Inferior parietal cortex (tissue), 1 donor: ENCODE data around the gene CLCA4.
"Not testable (repeated sequence)": the region's sequence is repeated elsewhere in the genome, so short reads cannot be mapped to it uniquely, and the experiment has no call there.

Source experiments
- DNase-seq: peaks from one replicate; pipeline ENCODE4 v3.0.0-alpha.2; 2016; ENCODE audit errors: extremely low spot score

CLCA4 gene, protein sequence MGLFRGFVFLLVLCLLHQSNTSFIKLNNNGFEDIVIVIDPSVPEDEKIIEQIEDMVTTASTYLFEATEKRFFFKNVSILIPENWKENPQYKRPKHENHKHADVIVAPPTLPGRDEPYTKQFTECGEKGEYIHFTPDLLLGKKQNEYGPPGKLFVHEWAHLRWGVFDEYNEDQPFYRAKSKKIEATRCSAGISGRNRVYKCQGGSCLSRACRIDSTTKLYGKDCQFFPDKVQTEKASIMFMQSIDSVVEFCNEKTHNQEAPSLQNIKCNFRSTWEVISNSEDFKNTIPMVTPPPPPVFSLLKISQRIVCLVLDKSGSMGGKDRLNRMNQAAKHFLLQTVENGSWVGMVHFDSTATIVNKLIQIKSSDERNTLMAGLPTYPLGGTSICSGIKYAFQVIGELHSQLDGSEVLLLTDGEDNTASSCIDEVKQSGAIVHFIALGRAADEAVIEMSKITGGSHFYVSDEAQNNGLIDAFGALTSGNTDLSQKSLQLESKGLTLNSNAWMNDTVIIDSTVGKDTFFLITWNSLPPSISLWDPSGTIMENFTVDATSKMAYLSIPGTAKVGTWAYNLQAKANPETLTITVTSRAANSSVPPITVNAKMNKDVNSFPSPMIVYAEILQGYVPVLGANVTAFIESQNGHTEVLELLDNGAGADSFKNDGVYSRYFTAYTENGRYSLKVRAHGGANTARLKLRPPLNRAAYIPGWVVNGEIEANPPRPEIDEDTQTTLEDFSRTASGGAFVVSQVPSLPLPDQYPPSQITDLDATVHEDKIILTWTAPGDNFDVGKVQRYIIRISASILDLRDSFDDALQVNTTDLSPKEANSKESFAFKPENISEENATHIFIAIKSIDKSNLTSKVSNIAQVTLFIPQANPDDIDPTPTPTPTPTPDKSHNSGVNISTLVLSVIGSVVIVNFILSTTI

DNA sequence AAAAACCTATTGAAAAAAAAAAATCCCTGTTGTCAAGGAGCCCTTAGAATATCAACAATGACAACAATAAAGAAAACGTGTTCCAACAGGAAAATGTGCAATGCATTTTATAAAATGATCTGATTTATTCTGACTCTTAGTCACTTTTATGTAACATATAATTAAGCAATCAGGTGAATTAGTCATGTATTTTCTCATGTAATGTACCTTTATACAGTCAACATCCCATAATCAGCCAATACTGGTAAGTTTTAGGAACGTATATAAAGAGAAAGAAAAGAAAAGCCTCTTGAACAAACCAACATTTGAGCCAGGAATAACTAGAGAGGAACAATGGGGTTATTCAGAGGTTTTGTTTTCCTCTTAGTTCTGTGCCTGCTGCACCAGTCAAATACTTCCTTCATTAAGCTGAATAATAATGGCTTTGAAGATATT is at the start of gene CLCA4:
Gene CLCA4 (plus strand): TSS at position 292 of the 435 bp plus-strand sequence. CDS start 42 bp downstream, at position 334.
- peak; percentile 79 for DNase-seq

DNA sequence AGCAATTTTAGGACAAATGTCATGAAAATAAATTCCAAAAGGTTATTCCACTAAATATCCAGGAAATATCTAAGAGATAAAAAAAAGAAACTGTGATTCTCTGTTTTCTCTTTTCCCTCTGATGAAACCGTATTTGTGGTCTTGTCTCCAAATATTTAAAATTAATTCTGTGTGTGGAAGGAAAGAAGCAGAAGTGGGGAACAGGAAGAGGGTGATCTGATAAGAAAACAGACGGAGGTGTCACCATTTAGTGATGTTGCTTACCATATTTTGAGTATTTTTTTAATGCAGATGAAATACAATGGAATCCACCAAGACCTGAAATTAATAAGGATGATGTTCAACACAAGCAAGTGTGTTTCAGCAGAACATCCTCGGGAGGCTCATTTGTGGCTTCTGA is 48.6 kb upstream of the CLCA4 start:
- no peak for DNase-seq

DNA sequence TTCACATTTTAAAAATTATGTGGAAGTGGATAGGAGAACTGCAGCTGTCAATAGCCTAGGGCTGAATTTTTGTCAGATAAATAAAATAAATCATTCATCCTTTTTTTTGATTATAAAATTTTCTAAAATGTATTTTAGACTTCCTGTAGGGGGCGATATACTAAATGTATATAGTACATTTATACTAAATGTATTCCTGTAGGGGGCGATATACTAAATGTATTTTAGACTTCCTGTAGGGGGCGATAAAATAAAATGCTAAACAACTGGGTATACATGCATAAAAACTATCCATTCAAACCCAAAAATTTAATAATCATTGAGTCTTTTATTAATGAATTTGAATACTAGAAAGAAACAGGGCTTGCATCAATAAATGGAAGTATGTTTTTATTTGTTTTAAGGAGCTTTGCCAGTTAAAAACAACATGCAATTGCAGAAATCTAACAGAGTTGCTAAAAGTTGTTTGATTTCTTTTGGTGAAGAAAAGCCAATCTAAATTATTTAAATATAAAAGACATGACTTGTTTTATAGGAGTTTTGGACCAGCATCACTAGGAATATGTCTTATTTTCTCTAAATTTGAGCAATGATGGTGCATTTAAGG is 46.8 kb upstream of the CLCA4 start:
- no peak for DNase-seq

DNA sequence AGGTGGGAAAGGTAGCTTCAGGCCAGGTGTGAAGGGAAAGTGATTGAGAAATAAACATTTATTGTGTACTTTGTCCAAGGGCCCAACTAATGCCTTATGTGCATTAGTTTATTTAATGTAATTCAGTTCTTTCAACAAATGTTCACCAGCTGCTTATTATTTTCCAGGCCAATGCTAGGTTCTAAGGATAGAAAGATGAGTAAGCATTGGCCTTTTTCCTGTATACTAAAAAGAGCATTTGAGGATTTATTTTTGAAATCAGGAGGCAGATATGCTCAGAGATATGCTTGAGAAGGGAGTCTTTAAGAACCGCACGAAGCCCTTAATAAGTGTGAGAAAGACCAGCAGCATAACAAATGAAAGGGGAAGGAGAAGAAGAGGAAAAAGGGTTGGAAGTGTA is 46.2 kb upstream of the CLCA4 start:
- DNase-seq = peak; percentile 34

DNA sequence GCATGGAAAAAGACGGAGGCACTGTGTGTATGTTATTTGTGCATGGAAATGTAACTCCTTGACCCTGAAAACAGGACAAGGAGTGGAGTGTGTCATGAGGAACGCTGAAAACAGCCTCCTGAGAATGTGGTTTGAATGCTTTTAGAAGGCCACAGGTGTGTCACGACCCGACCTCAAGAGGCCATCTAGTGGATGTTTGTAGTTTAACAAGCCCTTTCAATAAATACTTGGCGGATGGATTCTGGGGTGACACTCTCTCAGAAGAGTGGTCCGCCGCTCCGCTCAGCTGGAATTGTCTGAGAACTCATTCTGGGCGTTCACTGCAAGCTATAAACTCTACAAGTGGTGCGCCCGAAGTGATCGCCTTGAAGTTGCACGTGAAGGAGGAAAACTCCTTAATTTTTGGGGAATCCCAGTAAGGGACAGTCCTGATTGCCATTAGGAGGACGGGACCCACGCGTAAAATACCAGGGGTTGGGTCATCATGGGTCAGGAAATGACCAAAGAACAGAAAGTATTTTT is 44.7 kb upstream of the CLCA4 start:
- not testable (repeated sequence) for DNase-seq

DNA sequence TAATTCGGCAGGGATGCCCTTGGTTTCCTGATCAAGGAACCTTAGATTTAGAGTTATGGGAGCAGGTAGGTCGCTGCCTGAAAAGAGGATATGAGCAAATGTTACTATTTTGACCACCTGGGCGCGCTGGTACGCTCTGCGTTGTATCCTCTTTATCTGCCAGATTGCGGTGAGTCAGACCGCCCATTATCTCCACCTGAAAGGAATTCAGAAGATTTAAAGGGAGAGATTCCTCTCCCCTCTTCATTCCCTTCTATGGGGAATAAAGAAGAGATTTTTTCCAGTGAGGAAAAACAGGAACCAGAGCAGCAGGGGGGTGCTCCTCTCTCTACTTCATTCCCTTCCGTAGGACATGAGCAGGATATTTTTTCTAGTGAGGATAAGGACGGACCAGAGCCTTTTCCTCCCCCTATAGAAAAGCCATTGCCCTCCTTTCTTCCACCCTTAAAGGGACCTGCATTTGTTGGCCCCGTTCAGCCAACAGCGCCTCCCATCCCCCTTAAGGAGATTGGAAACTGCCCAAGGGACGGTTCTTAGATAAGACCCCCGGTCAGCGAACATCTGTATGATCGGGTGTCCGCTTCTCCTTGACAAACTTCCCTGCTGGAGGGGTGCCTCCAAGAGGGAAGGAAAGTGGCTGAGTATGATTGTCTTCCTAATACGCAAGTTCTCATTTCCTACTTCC is 44.0 kb upstream of the CLCA4 start:
- DNase-seq = no peak

DNA sequence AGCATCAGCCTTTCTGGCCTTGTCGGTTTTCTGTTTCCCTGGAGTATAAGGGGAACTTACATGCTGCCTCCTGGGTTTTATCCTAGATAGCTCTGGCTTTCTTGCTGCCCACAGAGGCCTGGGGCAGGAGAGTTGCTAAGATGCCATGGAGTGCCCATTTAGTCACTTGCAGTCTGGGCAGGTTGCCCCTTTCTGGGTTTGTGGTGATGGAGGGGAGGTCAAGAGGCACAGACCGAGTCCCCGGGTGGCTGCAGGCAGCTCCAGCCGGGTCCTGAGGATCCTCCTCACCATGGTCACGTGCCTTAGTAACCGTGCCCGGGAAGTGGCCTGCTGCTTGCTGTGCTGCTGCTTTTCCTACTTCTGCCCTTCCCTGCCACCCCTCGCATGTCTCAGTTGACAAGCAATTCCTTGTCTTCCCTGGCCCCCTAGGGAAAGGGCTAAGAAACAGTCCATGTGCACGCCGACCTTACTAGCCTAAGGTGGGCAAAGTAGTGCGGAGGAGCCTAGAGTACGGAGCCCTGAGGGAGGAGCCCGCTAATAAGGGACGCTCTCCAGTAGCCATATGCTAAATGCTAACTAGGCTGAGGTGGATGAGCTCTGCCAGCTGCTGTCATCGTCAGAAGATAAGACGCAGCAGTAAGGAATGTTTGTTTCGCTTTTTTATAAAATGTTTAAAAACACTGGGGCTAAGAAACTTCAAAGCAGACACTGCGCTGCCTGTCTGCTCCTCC is 43.3 kb upstream of the CLCA4 start:
- no peak for DNase-seq

DNA sequence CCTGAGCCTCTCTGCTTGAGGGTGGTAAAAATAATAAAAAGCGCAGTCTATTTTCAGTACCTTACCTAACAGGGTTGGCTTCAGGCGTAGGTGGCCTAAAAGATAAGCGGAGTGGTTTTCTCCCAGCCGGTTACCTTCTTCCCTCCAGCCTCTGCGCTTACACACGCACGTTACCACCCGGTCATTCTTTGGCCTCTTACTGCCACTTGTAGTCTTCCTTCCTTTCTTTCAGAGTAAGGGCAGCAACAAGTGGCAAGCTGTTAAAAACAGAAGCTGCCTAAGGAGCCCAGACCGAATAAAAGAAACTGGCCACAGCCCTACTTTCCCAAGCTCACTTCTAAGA is 42.8 kb upstream of the CLCA4 start:
- DNase-seq = no peak

DNA sequence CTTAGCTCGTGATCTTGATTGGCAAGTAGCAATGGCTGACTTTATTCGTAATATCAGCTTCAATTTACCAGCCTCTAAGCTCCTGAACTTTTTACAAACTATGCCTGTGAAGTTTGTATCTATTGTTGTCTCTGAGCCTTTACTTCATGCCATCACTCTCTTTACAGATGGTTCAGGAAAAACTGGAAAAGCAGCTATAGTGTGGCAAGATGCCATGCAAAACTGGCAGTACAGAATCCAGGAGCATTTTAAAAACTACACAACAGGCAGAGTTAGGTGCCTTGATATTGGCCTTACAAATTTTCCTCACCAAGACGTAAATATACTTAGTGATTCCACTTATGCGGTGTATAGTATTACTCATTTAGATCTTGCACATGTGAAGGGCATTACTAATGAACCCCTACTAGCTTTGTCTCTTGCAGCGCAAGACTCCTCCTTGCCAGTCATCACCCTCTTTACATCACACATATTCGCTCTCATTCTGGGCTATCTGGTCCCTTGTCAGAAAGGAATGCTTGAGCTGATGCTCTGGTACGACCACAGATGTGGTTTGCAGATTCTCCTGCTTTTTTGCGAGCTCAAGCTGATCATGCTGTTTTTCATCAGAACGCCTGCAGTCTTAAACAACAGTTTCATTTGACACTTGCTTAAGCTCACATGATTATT is 41.8 kb upstream of the CLCA4 start:
- DNase-seq = no peak

DNA sequence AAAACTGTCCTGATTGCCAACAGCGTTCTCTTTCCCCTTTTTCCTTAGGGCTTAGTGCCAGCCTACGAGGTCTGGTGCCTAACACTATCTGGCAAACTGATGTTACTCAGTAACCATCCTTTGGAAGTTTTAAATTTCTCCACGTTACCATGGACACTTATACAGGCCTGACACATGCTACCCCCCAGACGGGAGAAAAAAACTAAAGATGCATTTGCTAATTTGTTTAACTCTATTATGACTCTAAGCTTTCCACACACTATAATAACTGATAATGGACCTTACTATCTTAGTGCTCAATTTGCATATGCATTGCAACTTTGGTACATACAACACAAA is 41.3 kb upstream of the CLCA4 start:
- DNase-seq = no peak

DNA sequence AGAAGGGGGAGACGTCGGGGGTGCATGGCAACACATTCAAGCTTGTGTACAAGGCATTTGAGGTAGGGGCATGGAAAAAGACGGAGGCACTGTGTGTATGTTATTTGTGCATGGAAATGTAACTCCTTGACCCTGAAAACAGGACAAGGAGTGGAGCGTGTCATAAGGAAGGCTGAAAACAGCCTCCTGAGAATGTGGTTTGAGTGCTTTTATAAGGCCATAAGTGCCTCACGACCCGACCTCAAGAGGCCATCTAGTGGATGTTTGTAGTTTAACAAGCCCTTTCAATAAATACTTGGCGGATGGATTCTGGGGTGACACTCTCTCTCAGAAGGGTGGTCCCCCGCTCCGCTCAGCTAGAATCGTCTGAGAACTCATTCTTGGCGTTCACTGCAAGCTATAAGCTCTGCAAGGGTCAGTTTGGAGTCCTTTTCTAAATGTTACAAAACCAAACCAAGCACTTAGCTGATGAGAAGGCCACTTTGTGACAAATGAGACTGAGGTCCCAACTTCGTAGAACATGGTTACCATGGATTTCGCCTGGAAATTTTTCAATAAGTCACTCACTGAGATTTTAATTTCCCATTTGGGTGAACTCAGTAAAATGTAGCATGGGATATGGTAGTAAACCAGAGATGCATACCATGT is 38.8 kb upstream of the CLCA4 start:
- no peak for DNase-seq

DNA sequence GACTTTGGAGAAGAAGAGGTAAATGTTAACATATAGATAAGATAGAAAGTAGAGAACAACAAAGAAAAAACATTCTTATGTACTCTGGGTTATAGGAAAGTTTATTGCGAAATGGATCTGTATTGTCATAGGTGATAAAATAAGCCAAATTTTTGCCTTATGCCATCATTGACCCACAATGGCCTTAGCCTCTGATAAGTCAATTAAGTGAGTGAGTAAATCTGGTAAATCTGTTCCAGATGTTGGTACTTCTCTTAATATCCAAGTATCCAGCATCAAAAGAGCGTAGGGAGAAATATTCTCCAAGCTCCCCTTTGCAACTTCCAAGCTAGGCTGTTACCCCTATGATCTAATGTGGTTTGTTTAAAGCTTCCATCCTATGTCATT is 38.3 kb upstream of the CLCA4 start:
- DNase-seq = no peak

DNA sequence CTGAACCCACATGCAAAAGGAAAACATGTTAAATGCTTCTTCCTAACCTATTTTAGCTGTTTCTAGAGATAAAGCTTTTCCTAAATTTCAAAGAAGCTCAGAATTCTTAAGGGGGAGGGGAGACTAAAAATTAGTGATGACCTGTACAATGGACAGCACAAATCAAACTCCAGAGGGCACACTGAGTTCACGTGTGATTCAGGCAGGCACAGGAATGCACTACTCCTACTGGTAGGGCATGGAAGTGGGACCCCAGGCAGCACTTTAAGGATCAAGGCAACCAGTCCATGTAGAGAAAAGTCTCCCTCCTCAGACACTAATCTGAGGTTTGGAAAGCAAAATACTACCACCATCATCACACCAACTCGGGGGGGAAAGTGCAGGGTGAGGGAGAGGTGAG is 31.3 kb upstream of the CLCA4 start:
- peak; percentile 45 for DNase-seq

DNA sequence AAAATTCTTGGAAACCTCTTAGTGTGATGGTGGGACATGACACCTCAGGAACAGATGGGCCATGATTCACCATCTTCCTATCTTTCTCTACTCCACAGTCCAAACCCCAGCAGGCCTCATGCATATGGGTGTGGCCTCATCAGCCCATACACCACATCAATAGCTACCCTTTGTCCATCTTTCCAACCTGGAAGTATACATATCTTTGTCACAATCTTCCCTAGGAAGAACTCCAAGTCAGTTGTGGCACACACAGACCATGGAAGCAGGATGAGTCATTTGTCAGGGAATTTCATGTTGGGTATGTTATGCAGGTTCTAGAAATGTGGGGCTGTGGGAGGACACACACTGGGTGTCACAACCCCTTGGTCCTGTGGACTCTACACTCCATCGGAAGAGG is 30.5 kb upstream of the CLCA4 start:
- no peak for DNase-seq

DNA sequence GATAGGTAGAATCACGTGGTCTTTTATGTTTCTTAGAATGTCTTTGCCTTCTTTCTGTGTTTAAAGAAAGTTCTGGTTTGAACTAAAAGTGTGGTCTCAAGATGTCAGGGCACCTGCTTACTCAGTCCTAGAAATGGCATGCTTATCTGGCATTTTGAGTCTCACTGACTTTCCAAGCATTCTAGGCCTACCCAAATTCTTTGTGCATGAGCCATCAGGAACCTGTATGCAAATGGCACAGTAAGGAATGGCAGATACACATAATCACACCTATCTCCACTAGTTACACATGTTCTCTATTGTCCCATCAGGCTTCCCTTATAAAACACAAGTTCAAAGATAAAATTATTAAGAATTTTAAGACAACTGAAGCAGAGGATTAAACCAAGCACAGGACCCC is 29.5 kb upstream of the CLCA4 start:
- no peak for DNase-seq

DNA sequence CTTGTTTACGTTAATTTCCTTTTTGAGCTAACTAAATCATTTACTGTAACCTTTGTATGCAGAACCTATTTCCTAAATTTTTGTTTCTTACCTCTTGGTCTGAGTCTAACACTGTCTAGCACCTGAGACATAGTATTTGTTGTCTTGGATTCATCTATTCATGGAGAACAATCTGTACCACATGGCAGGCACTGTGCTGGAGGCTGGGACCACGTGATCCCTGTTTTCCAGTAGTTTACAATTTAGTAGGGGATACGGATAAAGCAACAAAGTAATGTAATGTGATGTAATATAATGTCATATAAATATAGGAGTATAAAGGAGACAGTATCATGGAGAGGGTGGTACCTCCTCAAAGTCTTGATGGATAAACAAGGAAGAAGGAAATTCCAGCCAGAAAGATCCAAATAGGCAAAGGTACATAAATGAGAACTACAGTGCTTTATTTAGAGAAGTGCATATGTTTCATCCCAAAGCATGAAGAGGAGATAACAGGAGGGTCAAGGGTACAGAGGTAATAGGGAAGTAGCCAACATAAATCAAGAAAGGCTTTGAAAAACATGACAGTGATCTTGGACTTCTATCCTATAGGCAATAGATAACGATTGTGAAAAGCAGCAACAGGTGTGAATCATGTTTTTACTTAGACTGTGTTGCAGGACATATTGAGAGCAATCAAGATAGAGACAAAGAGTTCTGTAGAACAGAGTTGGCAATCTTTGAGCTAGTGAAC is 25.9 kb upstream of the CLCA4 start:
- DNase-seq = no peak

DNA sequence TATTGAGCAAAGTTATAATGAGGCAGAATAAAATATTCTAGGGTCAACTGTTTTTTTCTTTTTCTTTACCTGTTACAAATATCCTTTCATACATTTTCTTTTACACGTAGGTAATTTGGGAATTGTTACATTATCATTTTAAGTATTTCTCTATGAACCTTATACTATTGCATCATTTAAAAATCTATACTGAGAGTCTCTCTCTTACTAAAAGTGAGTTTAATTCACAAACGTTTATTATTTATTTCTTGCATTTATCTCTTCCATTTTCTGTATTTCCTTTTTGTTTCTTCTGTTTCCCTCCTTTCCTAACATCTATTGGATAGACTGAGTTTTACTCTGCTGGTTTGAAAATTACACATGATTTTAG is 25.4 kb upstream of the CLCA4 start:
- DNase-seq = no peak

DNA sequence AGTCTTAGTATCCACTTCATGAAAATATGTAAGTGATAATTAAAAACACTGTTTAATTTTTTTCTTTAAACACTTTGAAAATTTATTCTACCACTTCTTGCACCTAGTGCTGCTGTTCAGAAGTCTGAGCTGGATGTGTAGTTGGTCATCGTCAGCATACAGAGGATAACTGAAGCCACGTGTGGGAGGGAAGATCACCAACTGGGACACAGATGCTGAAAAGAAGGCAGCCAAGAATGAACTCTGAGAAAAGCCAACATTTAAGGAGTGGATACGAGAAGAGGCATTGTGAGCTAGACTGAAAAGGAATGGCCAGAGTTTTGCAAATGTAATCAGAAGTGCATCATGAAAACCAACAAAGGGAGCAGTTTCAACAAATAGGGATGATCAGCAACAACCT is 24.6 kb upstream of the CLCA4 start:
- DNase-seq = no peak

DNA sequence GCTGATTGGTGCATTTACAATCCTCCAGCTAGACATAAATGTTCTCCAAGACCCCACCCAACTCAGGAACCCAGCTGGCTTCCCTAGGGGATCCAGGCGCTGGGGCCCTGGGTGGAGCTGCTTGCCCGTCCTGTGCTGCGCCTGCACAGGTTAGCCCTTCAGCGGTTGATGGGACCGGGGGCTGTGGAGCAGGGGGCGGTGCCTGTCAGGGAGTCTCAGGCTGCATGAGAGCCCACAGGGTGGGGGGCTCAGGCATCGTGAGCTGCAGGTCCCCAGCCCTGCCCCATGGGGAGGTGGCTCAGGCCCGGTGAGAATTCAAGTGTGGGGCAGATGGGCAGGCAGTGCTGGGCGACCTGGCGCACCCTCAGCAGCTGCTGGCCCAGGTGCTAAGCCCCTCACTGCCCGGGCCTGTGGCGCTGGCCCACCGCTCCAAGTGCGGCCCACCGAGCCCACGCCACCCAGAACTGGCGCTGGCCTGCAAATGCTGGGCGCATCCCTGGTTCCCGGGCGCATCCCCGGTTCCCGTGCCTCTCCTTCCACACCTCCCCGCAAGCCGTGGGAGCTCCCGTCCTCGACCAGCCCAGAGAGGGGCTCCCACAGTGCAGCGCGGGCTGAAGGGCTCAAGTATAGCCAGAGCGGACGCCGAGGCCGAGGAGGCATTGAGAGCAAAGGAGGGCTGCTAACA is 23.1 kb upstream of the CLCA4 start:
- no peak for DNase-seq
